GM19193 (cell line): Measurements from ENCODE around the gene SENP3.

ENCODE experiments used
- POLR2A ChIP-seq: IDR thresholded peaks from 4 replicates; pipeline ENCODE4 v1.6.1; 2011; ENCODE audit not compliant: insufficient read depth, insufficient read length; ENCODE audit errors: extremely low read depth

Gene SENP3

GRCh38 chr17:7592422-7593021, 30.8 kb downstream of the SENP3 start:
- TF ChIP-seq POLR2A, result no peak

GRCh38 chr17:7593296-7593695, 31.6 kb downstream of the SENP3 start:
- no peak for TF ChIP-seq POLR2A

- TF ChIP-seq POLR2A, result no peak
Observed at GRCh38 chr17:7606280-7606679, 44.6 kb downstream of the SENP3 start.

GRCh38 chr17:7610641-7611040, 48.9 kb downstream of the SENP3 start:
- no peak for TF ChIP-seq POLR2A

- no peak for TF ChIP-seq POLR2A
Observed at GRCh38 chr17:7611635-7612293, 50.0 kb downstream of the SENP3 start.

- TF ChIP-seq POLR2A, result no peak
Observed at GRCh38 chr17:7612294-7612640, 50.5 kb downstream of the SENP3 start.

GRCh38 chr17:7613769-7614424, 52.2 kb downstream of the SENP3 start:
- TF ChIP-seq POLR2A, result no peak

DNA sequence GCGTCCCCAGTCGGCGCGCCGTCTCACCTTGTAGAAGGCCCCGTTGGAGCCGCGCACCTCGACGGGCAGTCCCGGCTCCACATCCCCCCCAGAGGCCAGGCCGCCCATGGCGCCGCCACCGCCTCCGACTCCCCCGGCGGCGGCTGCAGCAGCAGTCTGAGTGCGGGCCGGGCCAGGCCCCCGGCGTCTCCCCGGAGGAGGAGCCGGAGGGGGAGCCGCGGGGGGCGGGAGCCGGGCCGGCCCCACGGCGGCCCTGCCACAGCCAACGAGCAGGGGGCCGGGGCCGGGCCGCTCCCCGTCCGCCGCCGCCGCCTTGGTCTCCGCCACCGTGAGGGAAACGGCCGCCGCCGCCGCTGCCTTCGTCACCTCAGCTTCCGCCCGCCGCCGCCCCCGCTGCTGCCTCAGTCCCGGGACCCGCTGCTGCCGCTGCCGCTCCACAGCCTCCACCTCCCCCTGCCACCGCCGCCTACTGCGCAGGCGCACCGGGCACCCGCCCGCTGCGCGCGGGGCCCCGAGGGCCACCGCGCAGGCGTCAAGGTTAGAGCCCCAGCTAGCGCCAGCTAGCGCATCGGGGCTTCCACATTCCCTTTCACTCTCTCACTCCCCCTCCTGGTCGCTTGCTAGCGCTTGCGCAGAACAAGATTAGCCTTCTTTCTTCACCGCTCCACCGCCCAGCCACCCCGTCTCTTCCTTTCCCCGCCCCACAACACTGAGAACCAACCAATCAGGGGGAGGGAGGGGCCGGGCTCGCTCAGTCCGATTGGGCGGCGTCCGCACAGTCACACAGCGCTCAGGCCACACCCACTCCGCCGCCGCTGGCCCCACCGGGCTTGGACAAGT, 52.9 kb downstream of the SENP3 start, which contains the start of gene FXR2:
TSS of gene FXR2 (minus strand) at position 473 of the 840 bp plus-strand sequence. CDS start at position 108, 365 bp downstream.
- TF ChIP-seq POLR2A, result peak; percentile 60

DNA sequence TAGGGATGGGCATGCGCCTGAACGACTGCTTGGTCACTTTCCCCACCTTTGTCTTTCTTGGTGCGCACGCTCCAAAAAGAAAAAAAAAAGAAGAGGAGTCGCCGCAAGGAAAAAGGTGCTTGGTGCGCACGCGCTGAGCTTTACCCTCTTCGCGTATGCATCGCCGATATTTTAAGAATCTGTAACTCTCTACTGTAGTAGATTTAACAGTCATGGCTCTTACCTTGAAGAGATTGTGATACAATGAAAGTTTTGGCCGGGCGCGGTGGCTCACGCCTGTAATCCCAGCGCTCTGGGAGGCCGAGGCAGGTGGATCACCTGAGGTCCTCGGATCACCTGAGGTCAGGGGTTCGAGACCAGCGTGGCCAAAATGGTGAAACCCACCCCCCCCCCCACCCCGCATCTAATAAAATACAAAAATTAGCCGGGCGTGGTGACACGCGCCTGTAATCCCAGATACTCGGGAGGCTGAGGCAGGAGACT, 53.6 kb downstream of the SENP3 start:
- peak; percentile 19 for TF ChIP-seq POLR2A

DNA sequence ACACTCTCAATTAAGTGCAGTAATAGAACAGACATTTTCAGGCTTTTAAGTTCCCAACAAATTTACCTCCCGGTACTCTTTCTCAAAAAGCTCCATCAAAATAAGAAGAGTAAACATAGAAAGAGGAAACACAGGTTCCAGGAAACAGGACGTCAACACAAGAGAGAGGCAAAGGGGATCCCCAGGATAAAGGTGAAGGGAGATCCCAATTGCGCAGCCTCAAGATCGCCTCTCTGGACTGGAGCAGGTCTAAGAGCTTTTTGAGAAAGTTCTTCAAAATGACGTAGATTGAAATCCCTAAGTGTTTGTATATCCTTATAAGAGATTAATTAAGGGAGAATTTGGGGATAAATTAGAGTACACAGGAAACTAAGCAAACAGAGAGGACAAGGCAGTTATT, 56.9 kb downstream of the SENP3 start:
- TF ChIP-seq POLR2A, result no peak

DNA sequence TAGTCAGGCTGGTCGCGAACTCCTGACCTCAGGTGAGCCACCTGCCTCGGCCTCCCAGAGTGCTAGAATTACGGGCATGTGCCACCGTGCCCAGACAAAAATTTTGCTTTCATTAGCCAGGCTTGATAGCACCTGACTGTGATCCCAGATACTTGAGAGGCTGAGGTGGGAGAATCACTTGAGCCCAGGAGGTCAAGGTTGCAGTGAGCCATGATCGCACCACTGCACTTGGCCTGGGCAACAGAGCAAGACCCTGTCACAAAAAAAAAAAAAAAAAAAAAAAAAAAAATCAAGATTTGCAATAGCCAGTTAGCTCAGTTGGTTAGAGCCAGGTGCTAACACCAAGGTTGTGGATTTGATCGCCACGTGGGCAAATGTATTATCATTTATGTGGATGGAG, 59.1 kb downstream of the SENP3 start:
- TF ChIP-seq POLR2A, result no peak
